Lung (tissue), 12 donors: ENCODE results near the gene LRP2. TPM values are rescaled to one million over a fixed set of nuclear protein-coding genes. Genes with fewer than 3 reads are reported as not detected.

Experiments used
- ATAC-seq: fragments of 200-7000 bp; cut with Tn5 transposase; one replicate; pipeline ENCODE4 v1.9.1; 2020; ENCODE audit warnings: moderate number of reproducible peaks; ENCODE audit not compliant: insufficient read depth, low FRiP score
- DNase-seq, 3 donors: peaks; one replicate each; pipeline ENCODE4 v3.0.0-alpha.2; 2013 to 2017
- H3K27ac ChIP-seq, 2 donors: one replicate each; pipeline ENCODE4 v1.5.1; 2013; ENCODE audit warnings: mild to moderate bottlenecking in 2 of 2, moderate library complexity in 2 of 2, control low read depth in 1 of 2, inconsistent platforms in 1 of 2, low read depth in 1 of 2, low read length in 1 of 2
- H3K27me3 ChIP-seq, 3 donors: one replicate each; pipeline ENCODE4 v1.5.1; 2013; ENCODE audit warnings: low read length in 2 of 3; ENCODE audit not compliant: control insufficient read depth in 3 of 3, insufficient read depth in 3 of 3
- H3K36me3 ChIP-seq, 4 donors: one replicate each; pipeline ENCODE4 v1.5.1; 2013; ENCODE audit warnings: low read length in 4 of 4, mild to moderate bottlenecking in 1 of 4, moderate library complexity in 1 of 4; ENCODE audit not compliant: control insufficient read depth in 4 of 4, insufficient read depth in 4 of 4
- H3K4me1 ChIP-seq, 5 donors: one replicate each; pipeline ENCODE4 v1.5.1; 2013; ENCODE audit warnings: low read length in 5 of 5, mild to moderate bottlenecking in 2 of 5, moderate library complexity in 1 of 5; ENCODE audit not compliant: control insufficient read depth in 5 of 5, insufficient read depth in 5 of 5
- H3K4me3 ChIP-seq: one replicate; pipeline ENCODE4 v1.5.1; 2013; ENCODE audit warnings: mild to moderate bottlenecking, control low read depth, moderate library complexity
- H3K9ac ChIP-seq, 2 donors: one replicate each; pipeline ENCODE4 v1.5.1; 2013; ENCODE audit warnings: low read length in 2 of 2, control low read depth in 1 of 2; ENCODE audit not compliant: insufficient read depth in 1 of 2
- H3K9me3 ChIP-seq, 4 donors: one replicate each; pipeline ENCODE4 v1.5.1; 2013; ENCODE audit warnings: low read length in 3 of 4, mild to moderate bottlenecking in 1 of 4, moderate library complexity in 1 of 4; ENCODE audit not compliant: control insufficient read depth in 4 of 4, insufficient read depth in 3 of 4
- WGBS, 2 donors: extraction: QIAGEN DNeasy Blood & Tissue Kit; methylation state at CpG; one replicate each; pipeline ENCODE4 v1.1.7; 2013; 5-methylcytosine and 5-hydroxymethylcytosine counted together
- polyA plus RNA-seq, 2 donors: library from polyadenylated mRNA; stranded (reverse); fragments of 200-250 nt; gene quantifications; one replicate each; pipeline ENCODE4 v1.2.1, GENCODE V29; 2013
- total RNA-seq, 2 donors: library from RNA; depleted of rRNA in 1 of 2; stranded (reverse); fragments of >200 nt in 1 of 2; gene quantifications; one replicate each; pipeline ENCODE4 v1.2.1, GENCODE V29; 2014 to 2021
- TF ChIP-seq, protein P1 (sequence below): IDR thresholded peaks from 2 replicates; pipeline ENCODE4 v1.5.1; 2012; ENCODE audit warnings: mild to moderate bottlenecking; ENCODE audit errors: control extremely low read depth, extremely low read depth
- donor health status: control.
- donor health status: control.
- donor health status: Bipolar disorder and iron deficiency.
- donor health status: healthy.
- donor health status: DM: yes; HTN: yes; CAD: no.

Gene LRP2
- total and polyA plus RNA-seq, 4 donors, result 2.4 to 39.5 (median 15.8) TPM

DNA sequence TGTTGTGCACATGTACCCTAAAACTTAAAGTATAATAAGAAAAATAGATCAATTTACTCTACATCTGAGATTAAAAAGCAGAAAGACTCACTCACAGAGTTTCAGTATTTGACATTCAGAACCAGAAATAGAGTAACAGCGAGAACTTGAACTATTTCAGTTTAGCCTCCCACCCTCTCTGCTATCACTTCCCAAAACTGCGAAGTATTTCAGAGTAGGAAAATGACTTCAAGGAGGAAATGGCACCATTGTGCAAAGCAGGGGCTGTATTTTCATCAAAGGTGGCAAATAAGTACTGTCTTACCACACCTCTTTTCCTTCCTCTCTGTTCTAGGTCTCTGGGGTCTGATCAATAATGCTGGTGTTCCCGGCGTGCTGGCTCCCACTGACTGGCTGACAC is 279.3 kb downstream of the LRP2 start:
- Histone ChIP-seq H3K9ac (no peak overlapping the region), H3K27ac (no peak overlapping the region), H3K4me3 (no peak overlapping the region), H3K9me3 (no peaks in the 10 kb centered on the region), H3K27me3 (no peaks in the 10 kb centered on the region), H3K36me3 (no peaks in the 10 kb centered on the region), H3K4me1 (peaks cover 0 to 1% (median 0%) of the 10 kb centered on the region in 5 donors)
- DNase-seq (peak in 1 of 3 donors; percentile 9), ATAC-seq (no peak)
- TF ChIP-seq, protein P1, sequence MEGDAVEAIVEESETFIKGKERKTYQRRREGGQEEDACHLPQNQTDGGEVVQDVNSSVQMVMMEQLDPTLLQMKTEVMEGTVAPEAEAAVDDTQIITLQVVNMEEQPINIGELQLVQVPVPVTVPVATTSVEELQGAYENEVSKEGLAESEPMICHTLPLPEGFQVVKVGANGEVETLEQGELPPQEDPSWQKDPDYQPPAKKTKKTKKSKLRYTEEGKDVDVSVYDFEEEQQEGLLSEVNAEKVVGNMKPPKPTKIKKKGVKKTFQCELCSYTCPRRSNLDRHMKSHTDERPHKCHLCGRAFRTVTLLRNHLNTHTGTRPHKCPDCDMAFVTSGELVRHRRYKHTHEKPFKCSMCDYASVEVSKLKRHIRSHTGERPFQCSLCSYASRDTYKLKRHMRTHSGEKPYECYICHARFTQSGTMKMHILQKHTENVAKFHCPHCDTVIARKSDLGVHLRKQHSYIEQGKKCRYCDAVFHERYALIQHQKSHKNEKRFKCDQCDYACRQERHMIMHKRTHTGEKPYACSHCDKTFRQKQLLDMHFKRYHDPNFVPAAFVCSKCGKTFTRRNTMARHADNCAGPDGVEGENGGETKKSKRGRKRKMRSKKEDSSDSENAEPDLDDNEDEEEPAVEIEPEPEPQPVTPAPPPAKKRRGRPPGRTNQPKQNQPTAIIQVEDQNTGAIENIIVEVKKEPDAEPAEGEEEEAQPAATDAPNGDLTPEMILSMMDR, result no peak
- WGBS, 2 donors, result 25 to 53% methylated on average over 4 of the region's 4 CpGs

DNA sequence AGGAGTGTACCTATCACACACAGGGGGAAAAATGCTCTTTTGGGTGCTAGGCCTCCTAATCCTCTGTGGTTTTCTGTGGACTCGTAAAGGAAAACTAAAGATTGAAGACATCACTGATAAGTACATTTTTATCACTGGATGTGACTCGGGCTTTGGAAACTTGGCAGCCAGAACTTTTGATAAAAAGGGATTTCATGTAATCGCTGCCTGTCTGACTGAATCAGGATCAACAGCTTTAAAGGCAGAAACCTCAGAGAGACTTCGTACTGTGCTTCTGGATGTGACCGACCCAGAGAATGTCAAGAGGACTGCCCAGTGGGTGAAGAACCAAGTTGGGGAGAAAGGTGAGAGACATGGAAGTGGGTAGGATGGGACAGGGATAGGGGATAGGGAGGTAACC is 280.8 kb downstream of the LRP2 start:
- WGBS, 2 donors, result 84 to 89% methylated on average over 5 of the region's 5 CpGs
- no peak overlapping the region for H3K27ac ChIP-seq
- DNase-seq (no peak), ATAC-seq (no peak)
- H3K4me1 ChIP-seq, result no peaks in the 10 kb centered on the region
- H3K9ac ChIP-seq, result no peak overlapping the region
- H3K27me3 ChIP-seq, result no peaks in the 10 kb centered on the region
- no peaks in the 10 kb centered on the region for H3K36me3 ChIP-seq
- no peaks in the 10 kb centered on the region for H3K9me3 ChIP-seq
- TF ChIP-seq, protein P1, result no peak
- H3K4me3 ChIP-seq, result no peak overlapping the region

DNA sequence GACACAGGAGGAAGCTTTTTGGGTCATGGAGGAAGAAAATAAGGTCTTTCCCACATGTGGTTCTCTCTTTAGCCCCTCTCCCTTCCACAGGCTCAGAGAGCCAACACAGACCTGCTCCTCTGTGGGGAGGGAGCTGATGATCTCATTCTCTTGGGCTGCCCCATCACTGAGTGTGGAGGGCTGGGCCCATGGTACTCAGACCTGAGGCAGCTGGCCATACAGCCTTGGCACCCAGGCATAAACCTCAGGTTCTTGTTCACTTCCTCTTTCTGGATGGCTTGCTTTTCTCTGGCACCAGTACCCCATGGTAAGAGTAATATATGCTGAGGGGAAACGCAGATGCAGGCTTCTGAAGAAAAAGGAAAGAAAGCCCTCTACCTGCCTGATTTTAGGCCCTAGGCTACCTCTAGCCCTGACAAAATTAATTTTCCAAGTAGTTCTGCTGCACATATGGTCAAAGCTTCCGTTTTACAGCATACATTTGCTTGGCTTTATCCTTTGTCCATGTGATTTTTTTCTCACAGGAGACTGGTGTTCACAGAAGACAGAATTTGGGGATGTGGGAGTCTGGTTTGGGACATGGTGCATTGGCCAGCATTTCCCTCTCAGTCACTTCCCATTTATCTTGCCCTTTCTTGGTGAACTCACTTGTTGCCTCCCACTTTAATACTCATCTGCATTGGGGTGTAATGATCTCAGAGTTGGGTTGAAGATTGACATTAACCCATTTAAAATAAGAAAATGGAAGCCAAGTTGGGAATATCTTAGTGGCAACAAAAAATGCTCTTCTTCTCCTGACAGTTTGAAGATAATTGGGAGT is 281.9 kb downstream of the LRP2 start:
- H3K4me1 ChIP-seq, result no peaks in the 10 kb centered on the region
- H3K36me3 ChIP-seq, result no peaks in the 10 kb centered on the region
- DNase-seq (no peak), ATAC-seq (no peak)
- H3K9ac ChIP-seq, result no peak overlapping the region
- WGBS, 2 donors, result 63 to 67% methylated on average over 2 of the region's 2 CpGs
- H3K9me3 ChIP-seq, result no peaks in the 10 kb centered on the region
- H3K4me3 ChIP-seq, result no peak overlapping the region
- no peaks in the 10 kb centered on the region for H3K27me3 ChIP-seq
- H3K27ac ChIP-seq, result no peak overlapping the region
- TF ChIP-seq, protein P1, result no peak
